ENCODE data around the gene TPRG1.

DNA sequence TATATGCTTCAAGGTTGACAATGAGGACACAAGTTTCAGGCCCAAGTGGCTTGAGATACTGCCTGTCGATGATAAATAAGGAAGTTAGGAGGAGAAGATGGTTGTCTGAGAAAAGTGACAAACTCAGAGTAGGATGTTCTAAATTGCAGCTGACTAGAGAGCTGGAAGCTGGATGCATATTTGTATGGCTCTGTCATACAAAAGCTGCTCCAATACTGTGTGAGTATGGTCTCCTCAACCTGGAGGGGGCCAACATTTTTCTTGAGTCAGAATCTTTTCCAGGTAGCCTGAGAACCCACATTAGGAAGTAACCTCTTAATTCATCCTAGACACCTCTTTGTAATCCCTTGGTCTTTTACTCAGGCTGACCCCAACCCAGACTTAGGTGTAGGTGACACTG is 28.4 kb upstream of the TPRG1 start:
- TF ChIP-seq EZH2 (IDR thresholded peaks at IDR 0.05; ENCODE audit: borderline replicate concordance, low read depth, low read length, poor library complexity, severe bottlenecking) = no peak
- TF ChIP-seq, protein P1, sequence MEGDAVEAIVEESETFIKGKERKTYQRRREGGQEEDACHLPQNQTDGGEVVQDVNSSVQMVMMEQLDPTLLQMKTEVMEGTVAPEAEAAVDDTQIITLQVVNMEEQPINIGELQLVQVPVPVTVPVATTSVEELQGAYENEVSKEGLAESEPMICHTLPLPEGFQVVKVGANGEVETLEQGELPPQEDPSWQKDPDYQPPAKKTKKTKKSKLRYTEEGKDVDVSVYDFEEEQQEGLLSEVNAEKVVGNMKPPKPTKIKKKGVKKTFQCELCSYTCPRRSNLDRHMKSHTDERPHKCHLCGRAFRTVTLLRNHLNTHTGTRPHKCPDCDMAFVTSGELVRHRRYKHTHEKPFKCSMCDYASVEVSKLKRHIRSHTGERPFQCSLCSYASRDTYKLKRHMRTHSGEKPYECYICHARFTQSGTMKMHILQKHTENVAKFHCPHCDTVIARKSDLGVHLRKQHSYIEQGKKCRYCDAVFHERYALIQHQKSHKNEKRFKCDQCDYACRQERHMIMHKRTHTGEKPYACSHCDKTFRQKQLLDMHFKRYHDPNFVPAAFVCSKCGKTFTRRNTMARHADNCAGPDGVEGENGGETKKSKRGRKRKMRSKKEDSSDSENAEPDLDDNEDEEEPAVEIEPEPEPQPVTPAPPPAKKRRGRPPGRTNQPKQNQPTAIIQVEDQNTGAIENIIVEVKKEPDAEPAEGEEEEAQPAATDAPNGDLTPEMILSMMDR (conservative IDR thresholded peaks at IDR 0.05; ENCODE audit: low read depth, low read length) = no peak

All from A673 (cell line).